Measurements from ENCODE around the gene ILKAP. TPM values are rescaled to one million over a fixed set of nuclear protein-coding genes. Genes with fewer than 3 reads are reported as not detected.

The ILKAP gene
- total RNA-seq, 1 experiment from 2014 or later: 49.9 TPM

- Histone ChIP-seq H3K36me3 (ENCODE audit: control insufficient read depth, insufficient read depth, low read length) (no peaks in the 10 kb centered on the region), H3K9me3 (ENCODE audit: control insufficient read depth, insufficient read depth, low read depth, low read length) (no peaks in the 10 kb centered on the region), H3K27me3 (ENCODE audit: control insufficient read depth, insufficient read depth, low read length) (no peaks in the 10 kb centered on the region), H3K4me3 (ENCODE audit: low read depth in 2 of 2, low read length in 2 of 2) (no peak overlapping the region), H3K4me1 (ENCODE audit: control insufficient read depth, insufficient read depth, low read length) (no peaks in the 10 kb centered on the region), H3K27ac (ENCODE audit: low read length) (no peak overlapping the region)
- ATAC-seq (no peak), DNase-seq (ENCODE audit: low read depth, low spot score) (no peak)
- no TSS peak for BruUV-seq (replicated peaks)
- ChIA-PET CTCF (no interaction called here), POLR2A (interaction anchor here (0.6 kb wide), 1 partner anchor 80 kb away, joined by 3 read pairs; no protein-coding TSS in a partner anchor)
- in situ Hi-C loops (cut with HindIII; ENCODE audit: low pct_unique_long_range_greater_than_20kb, low sequenced_read_pairs): no loop called here
- intact Hi-C loops (cut with micrococcal nuclease; ENCODE audit: unreplicated experiment): no loop called here
- TF ChIP-seq, protein P1, sequence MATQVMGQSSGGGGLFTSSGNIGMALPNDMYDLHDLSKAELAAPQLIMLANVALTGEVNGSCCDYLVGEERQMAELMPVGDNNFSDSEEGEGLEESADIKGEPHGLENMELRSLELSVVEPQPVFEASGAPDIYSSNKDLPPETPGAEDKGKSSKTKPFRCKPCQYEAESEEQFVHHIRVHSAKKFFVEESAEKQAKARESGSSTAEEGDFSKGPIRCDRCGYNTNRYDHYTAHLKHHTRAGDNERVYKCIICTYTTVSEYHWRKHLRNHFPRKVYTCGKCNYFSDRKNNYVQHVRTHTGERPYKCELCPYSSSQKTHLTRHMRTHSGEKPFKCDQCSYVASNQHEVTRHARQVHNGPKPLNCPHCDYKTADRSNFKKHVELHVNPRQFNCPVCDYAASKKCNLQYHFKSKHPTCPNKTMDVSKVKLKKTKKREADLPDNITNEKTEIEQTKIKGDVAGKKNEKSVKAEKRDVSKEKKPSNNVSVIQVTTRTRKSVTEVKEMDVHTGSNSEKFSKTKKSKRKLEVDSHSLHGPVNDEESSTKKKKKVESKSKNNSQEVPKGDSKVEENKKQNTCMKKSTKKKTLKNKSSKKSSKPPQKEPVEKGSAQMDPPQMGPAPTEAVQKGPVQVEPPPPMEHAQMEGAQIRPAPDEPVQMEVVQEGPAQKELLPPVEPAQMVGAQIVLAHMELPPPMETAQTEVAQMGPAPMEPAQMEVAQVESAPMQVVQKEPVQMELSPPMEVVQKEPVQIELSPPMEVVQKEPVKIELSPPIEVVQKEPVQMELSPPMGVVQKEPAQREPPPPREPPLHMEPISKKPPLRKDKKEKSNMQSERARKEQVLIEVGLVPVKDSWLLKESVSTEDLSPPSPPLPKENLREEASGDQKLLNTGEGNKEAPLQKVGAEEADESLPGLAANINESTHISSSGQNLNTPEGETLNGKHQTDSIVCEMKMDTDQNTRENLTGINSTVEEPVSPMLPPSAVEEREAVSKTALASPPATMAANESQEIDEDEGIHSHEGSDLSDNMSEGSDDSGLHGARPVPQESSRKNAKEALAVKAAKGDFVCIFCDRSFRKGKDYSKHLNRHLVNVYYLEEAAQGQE (IDR thresholded peaks at IDR 0.05; ENCODE audit: insufficient read depth in 1 of 2, low read depth in 2 of 2, low read length in 1 of 2): no peak
- TF ChIP-seq CTCF (IDR thresholded peaks at IDR 0.05) (no peak), TCF7L2 (IDR thresholded peaks at IDR 0.05; ENCODE audit: low read depth, low read length) (no peak), SIN3A (IDR thresholded peaks at IDR 0.05; ENCODE audit: borderline replicate concordance, insufficient read depth, low read depth, low read length) (no peak), POLR2AphosphoS5 (IDR thresholded peaks at IDR 0.05; ENCODE audit: low read depth, low read length) (no peak)
Measured at GRCh38 chr2:238151628-238152235, 51.8 kb downstream of the ILKAP start.

DNA sequence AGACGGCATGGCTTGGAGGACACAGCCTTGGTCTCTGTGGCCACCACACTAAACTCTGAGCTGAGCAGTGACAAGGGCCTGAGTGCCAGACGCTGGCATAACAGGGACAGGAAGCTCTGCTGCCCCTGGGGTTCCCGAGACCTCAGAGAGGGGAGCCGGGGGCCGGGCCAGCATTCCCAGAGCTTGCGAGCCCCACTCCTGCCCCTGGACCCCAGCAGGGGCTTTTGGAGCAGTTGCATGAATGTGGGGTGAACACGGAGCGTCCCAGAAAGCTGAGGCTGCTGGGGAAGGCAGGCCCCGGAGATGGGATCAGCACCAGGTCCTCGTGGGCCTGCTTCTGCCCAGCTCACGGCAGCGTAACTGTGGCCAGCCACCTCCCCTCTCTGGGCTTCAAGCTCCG, 52.3 kb downstream of the ILKAP start:
- no peak for DNase-seq (ENCODE audit: low read depth, low spot score)
- ChIA-PET POLR2A (no interaction called here), CTCF (no interaction called here)
- TF ChIP-seq, protein P1 (IDR thresholded peaks at IDR 0.05; ENCODE audit: insufficient read depth in 1 of 2, low read depth in 2 of 2, low read length in 1 of 2): no peak
- no peak for TF ChIP-seq POLR2AphosphoS5 (IDR thresholded peaks at IDR 0.05; ENCODE audit: low read depth, low read length)
- no peak for TF ChIP-seq CTCF (IDR thresholded peaks at IDR 0.05)
- no peak for TF ChIP-seq TCF7L2 (IDR thresholded peaks at IDR 0.05; ENCODE audit: low read depth, low read length)
- no peak for TF ChIP-seq SIN3A (IDR thresholded peaks at IDR 0.05; ENCODE audit: borderline replicate concordance, insufficient read depth, low read depth, low read length)
- Histone ChIP-seq H3K9me3 (ENCODE audit: control insufficient read depth, insufficient read depth, low read depth, low read length) (no peaks in the 10 kb centered on the region), H3K36me3 (ENCODE audit: control insufficient read depth, insufficient read depth, low read length) (no peaks in the 10 kb centered on the region), H3K4me1 (ENCODE audit: control insufficient read depth, insufficient read depth, low read length) (no peaks in the 10 kb centered on the region), H3K27ac (ENCODE audit: low read length) (no peak overlapping the region), H3K4me3 (ENCODE audit: low read depth in 2 of 2, low read length in 2 of 2) (no peak overlapping the region), H3K27me3 (ENCODE audit: control insufficient read depth, insufficient read depth, low read length) (no peaks in the 10 kb centered on the region)
- no peak for ATAC-seq
- BruUV-seq (replicated peaks): no TSS peak
- in situ Hi-C loops (cut with HindIII; ENCODE audit: low pct_unique_long_range_greater_than_20kb, low sequenced_read_pairs): no loop called here
- intact Hi-C loops (cut with micrococcal nuclease; ENCODE audit: unreplicated experiment): no loop called here

Measured in Panc1 (cell line).